HepG2 (cell line): ENCODE measurements around the gene RIPPLY2. TPM values are rescaled to one million over a fixed set of nuclear protein-coding genes. Genes with fewer than 3 reads are reported as not detected.
"Not testable (repeated sequence)": the region's sequence is repeated elsewhere in the genome, so short reads cannot be mapped to it uniquely, and the experiment has no call there.

Experiments used
- ATAC-seq: fragments of 200-7000 bp; cut with Tn5 transposase; 3 replicates; pipeline ENCODE4 v1.9.1; 2020; ENCODE audit warnings: mild to moderate bottlenecking, moderate library complexity
- BruUV-seq: library from RNA; stranded (reverse); fragments of 400-500 nt; replicated peaks from 2 replicates; lab custom pipeline; 2021; lab: Mats Ljungman, UMichigan
- CTCF ChIA-PET: fragments of 300-600 bp; formaldehyde crosslinking; extraction: SDS; loops from one replicate; lab custom pipeline; 2021; ENCODE audit warnings: low total read pairs, inconsistent platforms, low intra/inter-chr PET ratio; lab: Yijun Ruan, JAX
- POLR2A ChIA-PET: fragments of 350-600 bp; sonication (Branson Sonifier 250); formaldehyde crosslinking; loops from one replicate; lab custom pipeline; 2020; ENCODE audit warnings: antibody characterized with exemption, inconsistent platforms; lab: Yijun Ruan, JAX
- DNase-seq: peaks from one replicate; pipeline ENCODE4 v3.0.0-alpha.2; 2015; ENCODE audit warnings: low spot score
- FAIRE-seq: peaks from 3 replicates; lab custom pipeline; 2011; peaks lifted over from hg19 to GRCh38; lab: Jason Lieb, UNC
- H2AFZ ChIP-seq: one replicate; pipeline ENCODE4 v1.6.1; 2011; ENCODE audit warnings: low read length, inconsistent platforms
- H3K27ac ChIP-seq: fragments of 300-600 bp; 3 replicates; pipeline ENCODE4 v1.8.0; 2011; ENCODE audit warnings: mixed run types, mild to moderate bottlenecking, mixed read lengths, low read length, inconsistent platforms; ENCODE audit not compliant: insufficient read depth; ENCODE audit errors: extremely low read length
- H3K27me3 ChIP-seq, 2 experiments: fragments of 200-600 bp in 1 of 2; 2 replicates in 1 of 2; 3 replicates in 1 of 2; pipeline versions ENCODE4 v1.6.0 to v1.8.0; 2011; ENCODE audit warnings: low read length in 2 of 2, mild to moderate bottlenecking in 2 of 2, moderate library complexity in 2 of 2, inconsistent platforms in 1 of 2; ENCODE audit not compliant: insufficient read depth in 2 of 2, control insufficient read depth in 1 of 2
- H3K36me3 ChIP-seq, 2 experiments: fragments of 200-600 bp in 1 of 2; replicated peaks in 1 of 2; 2 replicates in 1 of 2; 3 replicates in 1 of 2; pipeline versions ENCODE4 v1.5.1 to v1.8.0; 2011; ENCODE audit warnings: low read length in 2 of 2, inconsistent platforms in 1 of 2; ENCODE audit not compliant: insufficient read depth in 2 of 2, control insufficient read depth in 1 of 2
- H3K4me1 ChIP-seq: 2 replicates; pipeline ENCODE4 v1.5.1; 2012; ENCODE audit warnings: low read length, inconsistent platforms; ENCODE audit not compliant: insufficient read depth
- H3K4me2 ChIP-seq: 2 replicates; pipeline ENCODE4 v1.6.0; 2011; ENCODE audit warnings: low read depth, low read length, inconsistent platforms
- H3K4me3 ChIP-seq, 3 experiments: fragments of 200-600 bp in 1 of 3; sonication (generic), shearing (Covaris generic) in 1 of 3; replicated peaks in 1 of 3; 2 replicates each; pipeline ENCODE4 v1.5.1; 2011 to 2016; ENCODE audit warnings: low read length in 3 of 3, inconsistent platforms in 2 of 3, low read depth in 2 of 3, mild to moderate bottlenecking in 2 of 3, control low read depth in 1 of 3, mixed read lengths in 1 of 3; ENCODE audit not compliant: insufficient read depth in 1 of 3
- H3K79me2 ChIP-seq: one replicate; pipeline ENCODE4 v1.6.1; 2011; ENCODE audit warnings: low read length, inconsistent platforms; ENCODE audit not compliant: insufficient read depth
- H3K9ac ChIP-seq: 2 replicates; pipeline ENCODE4 v1.6.0; 2011; ENCODE audit warnings: mild to moderate bottlenecking, low read depth, low read length, inconsistent platforms; ENCODE audit not compliant: insufficient read depth
- H3K9me3 ChIP-seq: 2 replicates; pipeline ENCODE4 v1.5.1; 2012; ENCODE audit warnings: mild to moderate bottlenecking, low read length
- H4K20me1 ChIP-seq: 2 replicates; pipeline ENCODE4 v1.6.0; 2011; ENCODE audit warnings: inconsistent platforms, mild to moderate bottlenecking, low read length, moderate library complexity; ENCODE audit not compliant: insufficient read depth
- CSRNP1 ChIP-seq: sonication (generic); formaldehyde crosslinking; IDR thresholded peaks from 2 replicates; pipeline ENCODE4 v1.8.1; 2023; ENCODE audit warnings: mild to moderate bottlenecking, missing genetic modification reagents
- DZIP1 ChIP-seq: sonication (generic); formaldehyde crosslinking; IDR thresholded peaks from 2 replicates; pipeline ENCODE4 v1.5.0; 2020; ENCODE audit warnings: mild to moderate bottlenecking, missing genetic modification reagents
- GABPB1 ChIP-seq: IDR thresholded peaks from 2 replicates; pipeline ENCODE4 v1.6.1; 2016; ENCODE audit warnings: mild to moderate bottlenecking, missing genetic modification reagents, moderate library complexity, missing compliant biosample characterization
- HNRNPK ChIP-seq: fragments of 200-400 bp; formaldehyde crosslinking; IDR thresholded peaks from 2 replicates; pipeline ENCODE4 v1.6.1; 2018; ENCODE audit warnings: low read length, low read depth, moderate library complexity, mild to moderate bottlenecking; ENCODE audit not compliant: poor library complexity, severe bottlenecking
- HNRNPLL ChIP-seq: fragments of 200-400 bp; formaldehyde crosslinking; IDR thresholded peaks from 2 replicates; pipeline ENCODE4 v1.6.1; 2017; ENCODE audit warnings: mild to moderate bottlenecking, low read depth, low read length; ENCODE audit not compliant: poor library complexity, severe bottlenecking
- POLR2A ChIP-seq, 2 experiments: IDR thresholded peaks; 2 replicates each; pipeline ENCODE4 v1.6.1; 2011; ENCODE audit warnings: low read depth in 2 of 2, low read length in 2 of 2, mild to moderate bottlenecking in 1 of 2, moderate library complexity in 1 of 2; ENCODE audit not compliant: insufficient read depth in 1 of 2
- UBTF ChIP-seq: sonication (generic); formaldehyde crosslinking; IDR thresholded peaks from 2 replicates; pipeline ENCODE4 v1.4.0; 2020; ENCODE audit warnings: mild to moderate bottlenecking, missing genetic modification reagents
- ZNF607 ChIP-seq: sonication (generic); formaldehyde crosslinking; IDR thresholded peaks from 2 replicates; pipeline ENCODE4 v1.5.1; 2020; ENCODE audit warnings: missing genetic modification reagents, mild to moderate bottlenecking, borderline replicate concordance
- ZNF724P ChIP-seq: sonication (generic); formaldehyde crosslinking; IDR thresholded peaks from 2 replicates; pipeline ENCODE4 v1.8.0; 2022; ENCODE audit warnings: missing genetic modification reagents, borderline replicate concordance
- WGBS: methylation state at CpG from one replicate; pipeline ENCODE4 v1.1.6; 2017; ENCODE audit warnings: low lambda C conversion rate; 5-methylcytosine and 5-hydroxymethylcytosine counted together
- in situ Hi-C: cut with HindIII; loops from 2 replicates; pipeline ENCODE4 v1.10.0; 2017; ENCODE audit warnings: low pct_unique_long_range_greater_than_20kb; ENCODE audit not compliant: extremely low pct_ligation_motif_present
- intact Hi-C: fragments of 100-400 bp; cut with micrococcal nuclease; formaldehyde crosslinking; loops from one replicate; pipeline ENCODE4 v1.10.0; 2022; ENCODE audit not compliant: unreplicated experiment
- polyA plus RNA-seq, 8 experiments: library from polyadenylated mRNA; depleted of rRNA in 3 of 8; stranded (reverse) in 7 of 8; unstranded in 1 of 8; fragments of >200 nt; fragmentation: Illumina TruSeq in 4 of 8; extraction: Trizol in 4 of 8; gene quantifications; 2 replicates each; pipeline versions ENCODE4 v1.2.1 to v1.2.3, GENCODE V29; 2011 to 2016; ENCODE audit warnings: low read depth in 4 of 8, missing spikeins in 1 of 8, mixed read lengths in 1 of 8; ENCODE audit not compliant: insufficient read depth in 1 of 8
- total RNA-seq, 5 experiments: library from RNA; depleted of rRNA; stranded (reverse); fragments of >200 nt; fragmentation: Illumina TruSeq; extraction: Trizol; gene quantifications; 2 replicates each; pipeline ENCODE4 v1.2.3, GENCODE V29; 2016; ENCODE audit warnings: low read depth in 1 of 5

The RIPPLY2 gene
- total and polyA plus RNA-seq, 2 of the 13 experiments (the other 11 are each of a cell fraction or from before 2014, with no cell fraction given) = not detected

- TF ChIP-seq HNRNPK (peak; percentile 34), ZNF607 (CRISPR knock-in tag) (no peak), UBTF (peak; percentile 50; the same call in 1 of the 2 replicates), CSRNP1 (CRISPR knock-in tag) (peak; percentile 31; the same call in 1 of the 2 replicates), HNRNPLL (peak; percentile 65), DZIP1 (CRISPR knock-in tag) (no peak), ZNF724P (no peak), GABPB1 (peak; percentile 35; the same call in 1 of the 2 replicates), POLR2A (IDR thresholded peaks at IDR 0.05; ENCODE audit: insufficient read depth in 1 of 2, low read depth in 2 of 2, low read length in 2 of 2) (no peak)
These were observed at the start of gene RIPPLY2 (continued) for GRCh38 chr6:83853178-83854000.

GRCh38 chr6:83803492-83803891 is 49.7 kb upstream of the RIPPLY2 start:
- H3K36me3 ChIP-seq, H3K4me2 ChIP-seq, BruUV-seq, H3K9me3 ChIP-seq, POLR2A ChIA-PET, FAIRE-seq, H4K20me1 ChIP-seq, H3K27me3 ChIP-seq, CTCF ChIA-PET, H2AFZ ChIP-seq, in situ Hi-C loops, DNase-seq, H3K27ac ChIP-seq, H3K4me3 ChIP-seq, H3K9ac ChIP-seq, H3K4me1 ChIP-seq, ATAC-seq, H3K79me2 ChIP-seq: not testable (repeated sequence)
- 88% methylated on average over 10 of the region's 21 CpGs for WGBS
- intact Hi-C loops = loop anchor here (10.0 kb wide), 1 partner anchor 189 kb away; no protein-coding TSS in a partner anchor
